ENCODE data around the gene RYR2. TPM values are rescaled to one million over a fixed set of nuclear protein-coding genes. Genes with fewer than 3 reads are reported as not detected.

The RYR2 gene
- total RNA-seq, 4 donors from 2014 or later = 0.13 to 2.5 (median 0.88) TPM

DNA sequence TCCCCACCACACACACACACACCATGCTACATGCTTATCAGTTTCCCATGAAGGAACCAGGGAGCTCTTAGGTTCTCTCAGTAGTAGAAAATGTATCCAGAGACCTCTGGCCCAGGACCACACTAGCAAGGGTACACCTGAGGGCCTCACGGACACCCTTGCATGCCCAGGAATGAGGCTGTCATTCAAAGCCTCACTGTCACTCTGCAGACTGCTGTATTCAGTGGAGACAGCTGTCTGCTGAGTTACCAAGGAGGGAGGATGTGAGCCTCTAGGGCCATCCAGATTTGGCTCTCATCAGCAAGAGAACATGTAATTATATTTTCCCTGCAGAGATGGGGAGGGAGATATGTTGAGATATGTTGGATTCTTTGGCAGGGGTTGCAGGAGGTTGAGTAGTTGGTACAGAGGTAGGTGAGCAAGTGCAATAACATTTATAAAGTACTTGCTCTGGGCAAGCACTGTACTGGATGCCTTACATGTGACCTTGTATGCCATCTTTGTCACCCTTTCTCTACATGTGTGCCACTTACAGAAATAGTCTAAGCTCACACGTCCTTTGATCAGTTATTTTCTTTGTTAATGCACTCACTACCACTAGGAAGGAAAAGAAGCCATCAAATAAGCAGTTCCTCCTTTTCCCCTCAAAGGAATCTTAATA is 598.2 kb downstream of the RYR2 start:
- no peak overlapping the region for H3K4me3 ChIP-seq
- H3K27me3 ChIP-seq = no peaks in the 10 kb centered on the region
- no peaks in the 10 kb centered on the region for H3K36me3 ChIP-seq
- no peaks in the 10 kb centered on the region for H3K9me3 ChIP-seq
- H3K4me1 ChIP-seq = no peaks in the 10 kb centered on the region
- H3K27ac ChIP-seq = no peak overlapping the region
- no peak for TF ChIP-seq POLR2A (IDR thresholded peaks at IDR 0.05)
- TF ChIP-seq, protein P1, sequence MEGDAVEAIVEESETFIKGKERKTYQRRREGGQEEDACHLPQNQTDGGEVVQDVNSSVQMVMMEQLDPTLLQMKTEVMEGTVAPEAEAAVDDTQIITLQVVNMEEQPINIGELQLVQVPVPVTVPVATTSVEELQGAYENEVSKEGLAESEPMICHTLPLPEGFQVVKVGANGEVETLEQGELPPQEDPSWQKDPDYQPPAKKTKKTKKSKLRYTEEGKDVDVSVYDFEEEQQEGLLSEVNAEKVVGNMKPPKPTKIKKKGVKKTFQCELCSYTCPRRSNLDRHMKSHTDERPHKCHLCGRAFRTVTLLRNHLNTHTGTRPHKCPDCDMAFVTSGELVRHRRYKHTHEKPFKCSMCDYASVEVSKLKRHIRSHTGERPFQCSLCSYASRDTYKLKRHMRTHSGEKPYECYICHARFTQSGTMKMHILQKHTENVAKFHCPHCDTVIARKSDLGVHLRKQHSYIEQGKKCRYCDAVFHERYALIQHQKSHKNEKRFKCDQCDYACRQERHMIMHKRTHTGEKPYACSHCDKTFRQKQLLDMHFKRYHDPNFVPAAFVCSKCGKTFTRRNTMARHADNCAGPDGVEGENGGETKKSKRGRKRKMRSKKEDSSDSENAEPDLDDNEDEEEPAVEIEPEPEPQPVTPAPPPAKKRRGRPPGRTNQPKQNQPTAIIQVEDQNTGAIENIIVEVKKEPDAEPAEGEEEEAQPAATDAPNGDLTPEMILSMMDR (IDR thresholded peaks at IDR 0.05) = no peak
- DNase-seq = no peak

DNA sequence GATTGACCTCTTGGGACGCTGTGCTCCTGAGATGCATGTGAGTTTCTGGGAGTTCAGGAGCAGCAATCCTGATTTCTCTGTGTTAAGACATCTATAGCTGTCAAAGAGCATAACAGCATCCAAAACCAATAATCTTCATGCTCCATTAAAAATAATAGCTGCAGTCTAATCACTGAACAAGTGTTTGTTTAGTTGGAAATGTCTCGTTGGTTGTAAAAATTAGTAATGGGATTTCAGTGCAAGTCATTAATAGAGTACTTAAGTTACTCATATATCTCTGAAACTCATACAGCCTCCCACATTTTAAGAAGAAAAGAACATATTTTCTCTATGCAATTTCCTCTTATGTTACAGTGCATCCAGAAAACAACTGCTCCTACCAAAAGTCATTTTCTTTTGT is 599.0 kb downstream of the RYR2 start:
- Histone ChIP-seq H3K27ac (no peak overlapping the region), H3K4me1 (no peaks in the 10 kb centered on the region), H3K36me3 (no peaks in the 10 kb centered on the region), H3K4me3 (no peak overlapping the region), H3K27me3 (no peaks in the 10 kb centered on the region), H3K9me3 (no peaks in the 10 kb centered on the region)
- no peak for DNase-seq
- TF ChIP-seq, protein P1 (IDR thresholded peaks at IDR 0.05) = no peak
- TF ChIP-seq POLR2A (IDR thresholded peaks at IDR 0.05) = no peak

DNA sequence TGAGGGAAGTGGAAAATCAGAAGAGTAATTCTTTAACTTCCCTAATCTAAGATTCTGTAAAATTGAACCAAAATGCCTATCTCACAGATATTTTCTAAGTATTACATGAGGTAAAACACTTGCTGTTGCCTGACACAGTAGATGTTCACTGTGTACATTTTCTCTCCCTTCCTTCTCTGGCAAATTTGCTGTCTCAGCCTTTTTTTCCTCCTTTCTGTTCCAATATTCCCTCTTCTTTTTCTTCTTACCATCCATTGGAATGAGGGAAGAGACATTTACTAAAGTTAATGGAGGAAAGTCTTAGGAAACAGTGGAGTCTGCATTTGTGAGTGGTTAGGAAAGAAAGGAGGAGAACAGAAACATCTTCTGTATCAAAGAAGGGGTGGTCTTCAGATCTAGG is 608.8 kb downstream of the RYR2 start:
- TF ChIP-seq, protein P1 (IDR thresholded peaks at IDR 0.05) = no peak
- no peak for TF ChIP-seq POLR2A (IDR thresholded peaks at IDR 0.05)
- Histone ChIP-seq H3K9me3 (no peaks in the 10 kb centered on the region), H3K4me3 (no peak overlapping the region), H3K27ac (no peak overlapping the region), H3K27me3 (no peaks in the 10 kb centered on the region), H3K36me3 (no peaks in the 10 kb centered on the region), H3K4me1 (no peaks in the 10 kb centered on the region)
- DNase-seq = no peak

DNA sequence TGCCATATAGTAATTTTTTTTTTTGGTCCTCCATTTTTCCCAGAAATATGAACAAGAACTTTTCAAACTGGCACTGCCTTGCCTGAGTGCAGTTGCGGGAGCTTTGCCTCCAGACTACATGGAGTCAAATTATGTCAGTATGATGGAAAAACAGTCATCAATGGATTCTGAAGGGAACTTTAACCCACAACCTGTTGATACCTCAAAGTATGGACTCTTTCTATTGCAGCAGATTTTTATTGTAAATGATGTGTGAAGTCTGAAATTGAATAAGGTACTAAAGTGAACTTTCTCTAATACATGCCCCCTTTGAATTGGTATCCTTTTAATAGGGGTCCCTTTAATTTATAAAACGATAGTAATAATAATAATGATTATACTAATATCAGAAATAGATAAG is 613.8 kb downstream of the RYR2 start:
- H3K27me3 ChIP-seq = no peaks in the 10 kb centered on the region
- H3K4me1 ChIP-seq = no peaks in the 10 kb centered on the region
- TF ChIP-seq POLR2A (IDR thresholded peaks at IDR 0.05) = no peak
- TF ChIP-seq, protein P1 (IDR thresholded peaks at IDR 0.05) = no peak
- H3K4me3 ChIP-seq = no peak overlapping the region
- H3K9me3 ChIP-seq = no peaks in the 10 kb centered on the region
- no peak for DNase-seq
- no peak overlapping the region for H3K27ac ChIP-seq
- no peaks in the 10 kb centered on the region for H3K36me3 ChIP-seq

DNA sequence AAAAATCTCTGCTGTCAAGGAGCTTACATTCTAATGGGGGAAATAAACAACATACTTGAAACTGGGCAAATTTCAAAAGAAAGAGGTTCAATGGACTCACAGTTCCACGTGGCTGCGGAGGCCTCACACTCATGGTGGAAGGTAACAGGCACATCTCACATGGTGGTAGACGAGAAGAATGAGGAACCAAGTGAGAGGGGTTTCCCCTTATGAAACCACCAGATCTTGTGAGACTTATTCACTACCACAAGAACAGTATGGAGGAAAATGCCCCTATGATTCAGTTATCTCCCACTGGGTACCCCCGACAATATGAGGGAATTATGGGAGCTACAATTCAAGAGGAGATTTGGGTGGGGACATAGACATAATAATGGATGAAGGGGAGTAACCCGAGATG is 622.4 kb downstream of the RYR2 start:
- H3K27ac ChIP-seq = no peak overlapping the region
- TF ChIP-seq, protein P1 (IDR thresholded peaks at IDR 0.05) = no peak
- no peaks in the 10 kb centered on the region for H3K4me1 ChIP-seq
- no peaks in the 10 kb centered on the region for H3K27me3 ChIP-seq
- no peak overlapping the region for H3K4me3 ChIP-seq
- no peaks in the 10 kb centered on the region for H3K9me3 ChIP-seq
- no peak for DNase-seq
- H3K36me3 ChIP-seq = no peaks in the 10 kb centered on the region

DNA sequence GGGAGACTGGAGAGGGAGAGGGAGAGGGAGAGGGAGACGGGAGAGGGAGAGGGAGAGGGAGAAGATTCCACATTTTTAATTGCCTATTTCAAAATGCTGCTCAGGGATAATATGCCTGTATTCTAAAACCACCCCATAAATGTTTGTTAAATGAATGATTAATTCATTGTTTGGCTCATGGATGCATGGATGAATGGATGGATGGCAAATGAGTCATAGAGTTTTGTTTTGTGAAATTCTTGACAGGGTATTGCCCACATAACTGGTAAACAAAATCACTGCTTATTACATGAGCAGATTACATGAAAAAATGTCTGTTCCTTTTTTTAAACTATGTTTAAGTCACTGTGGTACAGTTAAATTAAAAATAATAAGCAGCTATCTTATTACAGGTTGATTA is 628.3 kb downstream of the RYR2 start:
- no peaks in the 10 kb centered on the region for H3K36me3 ChIP-seq
- H3K9me3 ChIP-seq = no peaks in the 10 kb centered on the region
- DNase-seq = no peak
- no peaks in the 10 kb centered on the region for H3K27me3 ChIP-seq
- H3K4me3 ChIP-seq = no peak overlapping the region
- H3K27ac ChIP-seq = no peak overlapping the region
- H3K4me1 ChIP-seq = no peaks in the 10 kb centered on the region
- TF ChIP-seq POLR2A (IDR thresholded peaks at IDR 0.05) = no peak
- TF ChIP-seq, protein P1 (IDR thresholded peaks at IDR 0.05) = no peak
